Activated CD4-positive, alpha-beta T cell treated with anti-CD3 and anti-CD28 coated beads, Interleukin-10, Interleukin-2, amounts not matched to agents 100 ng/mL and 50 ng/mL, durations not matched to agents 16 hours and 8 hours (primary cell): ENCODE data around the gene PRAMEF6.
"Not testable (repeated sequence)": the region's sequence is repeated elsewhere in the genome, so short reads cannot be mapped to it uniquely, and the experiment has no call there.

Experiments used
- DNase-seq: peaks from one replicate; pipeline ENCODE4 v3.0.0-alpha.2; 2020

PRAMEF6 gene

GRCh38 chr1:12947480-12947879, at the start of gene PRAMEF6:
Gene PRAMEF6, minus strand, starts transcription at chr1:12947580. Its CDS starts 5,062 bp downstream, at chr1:12942518.
- not testable (repeated sequence) for DNase-seq

- DNase-seq: not testable (repeated sequence)
Observed at GRCh38 chr1:12924368-12924767, 23.0 kb downstream of the PRAMEF6 start.

- DNase-seq: not testable (repeated sequence)
Observed at GRCh38 chr1:12921749-12922148, 25.6 kb downstream of the PRAMEF6 start.

GRCh38 chr1:12916310-12916709, 31.1 kb downstream of the PRAMEF6 start, which contains the start of gene PRAMEF7:
Gene PRAMEF7, plus strand, starts transcription at chr1:12916610. Its CDS starts 1,083 bp downstream, at chr1:12917693.
- not testable (repeated sequence) for DNase-seq

- DNase-seq: not testable (repeated sequence)
Observed at GRCh38 chr1:12903793-12904572, 43.4 kb downstream of the PRAMEF6 start.

GRCh38 chr1:12899186-12899585, 48.2 kb downstream of the PRAMEF6 start:
- DNase-seq: not testable (repeated sequence)

GRCh38 chr1:12898170-12898569, 49.2 kb downstream of the PRAMEF6 start, which contains the start of gene PRAMEF10:
Gene PRAMEF10, minus strand, starts transcription at chr1:12898270. Its CDS starts 2,423 bp downstream, at chr1:12895847.
- not testable (repeated sequence) for DNase-seq
